ENCODE data around the gene ALS2.
"Not testable (repeated sequence)": the region's sequence is repeated elsewhere in the genome, so short reads cannot be mapped to it uniquely, and the experiment has no call there.

The ALS2 gene

GRCh38 chr2:201671205-201671604 is 109.5 kb downstream of the ALS2 start:
- DNase-seq = not testable (repeated sequence)

GRCh38 chr2:201669865-201670264 is 110.9 kb downstream of the ALS2 start:
- DNase-seq = no peak

DNA sequence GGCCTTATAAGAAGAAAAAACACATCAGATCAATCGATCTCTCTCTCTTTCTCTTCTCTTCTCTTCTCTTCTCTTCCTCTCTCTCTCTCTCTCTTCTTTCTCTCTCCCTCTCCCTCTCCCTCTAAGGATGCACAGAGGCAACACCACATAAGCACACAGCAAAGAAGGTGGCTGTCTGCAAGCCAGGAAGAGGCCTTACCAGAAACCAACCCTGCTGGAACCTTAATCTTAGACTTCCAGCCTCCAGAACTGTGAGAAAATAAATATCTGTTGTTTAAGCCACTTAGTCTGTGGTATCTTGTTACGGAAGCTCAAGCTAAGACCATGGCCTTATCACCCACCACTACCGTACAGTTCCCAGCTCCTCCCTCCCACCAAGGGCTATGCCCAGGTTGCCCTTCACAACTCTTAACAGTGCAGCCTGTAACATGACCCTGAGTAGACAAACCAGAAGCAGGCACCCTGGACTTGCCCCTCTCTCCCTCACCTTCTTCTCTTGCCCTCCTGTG is 112.3 kb downstream of the ALS2 start:
- DNase-seq = no peak

DNA sequence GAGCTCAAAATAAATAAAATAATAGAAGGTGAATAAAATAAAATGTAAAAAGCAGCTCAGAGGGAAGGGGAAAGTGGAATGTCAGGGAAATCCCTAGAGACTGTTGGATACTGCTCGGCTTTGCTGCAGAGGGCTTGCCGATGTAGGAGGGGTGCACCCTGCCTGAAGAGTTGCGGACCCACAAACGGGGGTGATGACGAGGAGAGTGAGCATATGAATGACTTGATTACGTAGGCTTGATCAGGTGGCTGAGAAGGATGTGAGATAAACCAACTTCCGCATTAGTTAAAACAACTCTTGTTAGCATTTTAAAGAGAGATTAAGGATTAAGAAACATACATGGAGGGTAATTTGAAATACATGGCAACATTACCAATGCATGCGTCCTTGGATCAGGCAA is 116.4 kb downstream of the ALS2 start:
- DNase-seq = no peak

DNA sequence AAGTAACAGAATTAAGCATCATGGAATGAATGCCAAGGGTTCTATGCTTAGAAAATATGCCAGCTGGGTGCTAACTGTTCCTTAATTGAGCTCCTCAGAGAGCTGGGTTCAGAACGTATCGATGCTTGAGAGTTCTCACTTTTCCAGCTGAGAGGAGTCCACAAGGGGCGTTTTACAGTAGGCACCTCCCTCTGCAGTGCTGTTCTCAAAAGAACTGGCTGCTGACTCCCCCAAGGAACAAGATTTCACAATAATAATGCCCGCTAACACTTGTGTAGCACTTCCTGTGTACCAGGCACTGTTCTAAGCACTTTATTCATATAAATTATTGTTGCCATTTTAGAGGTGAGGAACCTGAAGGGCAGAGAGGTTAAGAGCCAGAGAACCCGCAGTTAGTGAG is 119.4 kb downstream of the ALS2 start:
- no peak for DNase-seq

DNA sequence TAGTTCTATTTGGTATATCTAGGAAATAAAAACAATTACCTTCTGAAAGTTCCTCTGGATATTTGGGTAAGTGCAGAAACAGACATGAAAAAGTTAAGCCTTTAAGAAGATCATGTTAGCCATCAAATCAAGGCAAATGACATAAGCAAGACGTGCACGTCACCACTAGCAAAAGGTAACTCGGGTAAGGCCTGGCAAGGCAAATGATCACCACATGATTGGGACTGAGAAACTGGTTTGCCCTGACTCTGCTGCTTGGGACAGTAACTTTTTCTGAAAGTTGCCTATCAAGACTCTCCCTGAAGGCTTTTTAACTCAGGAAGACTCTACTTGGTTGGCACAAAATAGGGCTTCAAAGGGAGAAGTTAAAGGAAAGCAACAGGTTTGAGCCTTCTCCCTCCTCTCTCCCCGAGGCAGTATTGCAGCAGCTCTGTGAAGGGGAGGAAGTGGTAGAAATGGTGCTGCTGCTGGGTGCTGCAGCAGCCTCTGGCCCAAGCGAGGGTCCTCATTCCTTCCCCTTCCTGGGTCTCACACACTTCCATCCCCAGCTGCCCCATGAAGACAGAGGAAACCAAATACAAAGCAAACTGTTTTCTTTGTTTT is 120.3 kb downstream of the ALS2 start:
- DNase-seq = no peak

GRCh38 chr2:201656740-201657139 is 124.0 kb downstream of the ALS2 start:
- DNase-seq = no peak

DNA sequence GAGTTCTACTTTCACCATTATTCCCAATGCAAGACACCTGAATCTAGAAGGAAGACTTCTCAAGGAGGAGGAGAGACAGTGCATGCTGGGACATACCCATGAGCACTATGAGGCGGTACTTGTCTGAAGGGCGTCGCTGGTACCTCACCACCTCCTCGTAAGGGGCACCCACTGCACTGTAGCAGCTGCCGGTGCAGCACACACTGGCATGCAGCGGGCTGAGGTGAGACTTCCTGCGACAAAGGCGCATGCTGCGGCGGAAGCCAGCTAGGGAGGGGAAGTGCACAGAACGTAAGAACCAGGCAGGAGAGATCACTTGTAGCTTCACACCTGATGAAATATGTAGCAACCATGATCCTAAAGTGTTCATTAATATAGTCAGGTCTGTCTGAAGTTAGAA is 124.6 kb downstream of the ALS2 start:
- DNase-seq = no peak

DNA sequence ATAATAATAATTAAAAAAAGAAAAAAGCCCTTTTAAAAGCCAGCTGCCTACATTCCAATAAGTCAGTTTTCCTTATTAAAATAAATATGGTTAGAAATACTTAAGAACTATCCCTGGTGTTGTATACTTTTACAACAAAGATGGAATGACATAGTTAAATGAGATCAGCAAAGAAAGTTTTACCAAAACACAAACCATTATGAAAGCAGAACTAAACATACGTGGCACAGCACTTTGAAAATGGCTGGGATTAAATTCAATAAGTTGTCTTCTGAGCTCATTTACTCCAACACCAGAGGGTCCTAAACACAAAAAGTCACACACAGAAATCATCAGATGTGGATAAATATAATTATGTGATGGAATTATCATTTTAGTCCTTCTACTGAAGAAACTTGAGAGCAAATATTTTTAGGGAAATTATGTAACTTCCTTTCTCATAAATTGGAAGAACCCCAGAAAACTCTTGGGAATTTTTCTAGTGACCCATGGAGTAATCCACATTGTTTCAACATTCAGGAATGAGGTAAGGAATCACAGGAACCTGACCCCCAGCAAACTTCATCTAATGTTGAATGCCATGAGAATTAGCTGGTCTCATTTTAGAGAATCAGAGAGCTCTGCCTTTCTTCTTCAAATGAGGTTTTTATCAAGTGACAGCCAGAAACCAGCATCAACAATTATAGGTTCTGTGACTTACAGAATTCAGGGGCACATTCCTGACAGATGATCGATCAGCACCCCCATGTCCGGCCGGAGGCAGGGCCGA is 125.9 kb downstream of the ALS2 start:
- DNase-seq = no peak

GRCh38 chr2:201653221-201653620 is 127.5 kb downstream of the ALS2 start:
- no peak for DNase-seq

Measured in stimulated activated CD4-positive, alpha-beta T cell treated with anti-CD3 and anti-CD28 coated beads, Interleukin-4, amount 100 ng/mL, for 4 hours (primary cell).